GM12892 (cell line): Measurements from ENCODE around the gene GOSR1.

Source experiments
- POLR2A ChIP-seq: IDR thresholded peaks from 2 replicates; pipeline ENCODE4 v1.6.1; 2011; ENCODE audit warnings: low read depth, low read length, control low read depth
- POLR2AphosphoS5 ChIP-seq: IDR thresholded peaks from 2 replicates; pipeline ENCODE4 v1.6.1; 2011; ENCODE audit warnings: low read depth, low read length, control low read depth
- TAF1 ChIP-seq: IDR thresholded peaks from 2 replicates; pipeline ENCODE4 v1.6.1; 2011; ENCODE audit warnings: low read depth, mild to moderate bottlenecking, control low read depth, low read length, borderline replicate concordance

DNA sequence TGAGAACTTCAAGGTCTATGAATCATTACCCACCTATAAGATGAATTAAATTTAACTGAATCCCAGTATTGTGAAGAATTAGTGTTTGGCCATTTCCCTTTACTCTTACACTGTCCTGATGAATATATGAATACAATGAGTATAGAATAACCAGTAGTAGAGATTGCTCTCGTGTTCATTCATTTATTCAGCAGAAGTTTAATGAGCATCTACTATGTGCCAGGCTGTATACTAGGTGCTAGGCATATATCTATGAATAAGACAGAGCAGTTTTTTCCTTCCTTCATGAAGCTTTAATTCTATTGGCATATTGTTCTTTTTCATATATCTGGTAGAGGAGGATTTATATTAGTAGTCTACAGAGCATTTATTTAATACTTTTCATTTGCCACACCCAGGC is 6.0 kb downstream of the GOSR1 start:
- no peak for TF ChIP-seq POLR2A
- TF ChIP-seq TAF1 = no peak
- TF ChIP-seq POLR2AphosphoS5 = no peak
